ENCODE measurements around the gene ZNF862.

Gene ZNF862

DNA sequence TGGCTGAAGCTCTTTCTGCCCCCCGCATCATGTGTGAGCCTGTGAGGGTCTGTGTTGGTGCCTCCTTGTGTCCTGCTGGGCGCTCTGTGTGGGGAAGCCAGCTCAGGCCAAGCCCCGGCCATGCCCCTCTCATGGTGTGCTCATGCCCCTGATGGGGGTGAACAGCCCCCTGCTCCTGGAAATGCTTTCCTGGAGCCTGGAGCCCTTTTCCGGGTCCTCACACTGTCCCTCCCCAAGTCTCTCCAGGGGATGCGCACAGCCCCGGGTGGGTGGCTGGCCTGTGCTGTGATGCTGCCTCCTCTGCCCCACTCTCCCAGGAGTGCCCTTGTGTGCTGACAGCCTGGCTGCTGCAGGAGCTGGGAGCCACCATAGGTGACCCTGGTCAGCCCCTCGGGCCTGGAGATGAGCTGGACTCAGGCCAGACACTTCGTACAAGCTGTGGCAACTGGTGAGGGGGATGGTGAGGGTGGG, 20.8 kb upstream of the ZNF862 start:
- CTCF ChIA-PET: interaction anchor here (1.0 to 2.3 kb wide), 2 partner anchors 10 to 11 kb away, joined by 4 to 8 read pairs; no protein-coding TSS in a partner anchor
- DNase-seq (ENCODE audit: low read depth, low spot score): no peak
- no peak overlapping the region for H3K4me3 ChIP-seq (ENCODE audit: low read depth, low read length)
- TF ChIP-seq, protein P1, sequence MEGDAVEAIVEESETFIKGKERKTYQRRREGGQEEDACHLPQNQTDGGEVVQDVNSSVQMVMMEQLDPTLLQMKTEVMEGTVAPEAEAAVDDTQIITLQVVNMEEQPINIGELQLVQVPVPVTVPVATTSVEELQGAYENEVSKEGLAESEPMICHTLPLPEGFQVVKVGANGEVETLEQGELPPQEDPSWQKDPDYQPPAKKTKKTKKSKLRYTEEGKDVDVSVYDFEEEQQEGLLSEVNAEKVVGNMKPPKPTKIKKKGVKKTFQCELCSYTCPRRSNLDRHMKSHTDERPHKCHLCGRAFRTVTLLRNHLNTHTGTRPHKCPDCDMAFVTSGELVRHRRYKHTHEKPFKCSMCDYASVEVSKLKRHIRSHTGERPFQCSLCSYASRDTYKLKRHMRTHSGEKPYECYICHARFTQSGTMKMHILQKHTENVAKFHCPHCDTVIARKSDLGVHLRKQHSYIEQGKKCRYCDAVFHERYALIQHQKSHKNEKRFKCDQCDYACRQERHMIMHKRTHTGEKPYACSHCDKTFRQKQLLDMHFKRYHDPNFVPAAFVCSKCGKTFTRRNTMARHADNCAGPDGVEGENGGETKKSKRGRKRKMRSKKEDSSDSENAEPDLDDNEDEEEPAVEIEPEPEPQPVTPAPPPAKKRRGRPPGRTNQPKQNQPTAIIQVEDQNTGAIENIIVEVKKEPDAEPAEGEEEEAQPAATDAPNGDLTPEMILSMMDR (IDR thresholded peaks at IDR 0.05; ENCODE audit: insufficient read depth, low read length, missing control alignments): no peak
- POLR2A ChIA-PET: no interaction called here

GRCh38 chr7:149817836-149818535, 20.2 kb upstream of the ZNF862 start:
- POLR2A ChIA-PET: no interaction called here
- TF ChIP-seq, protein P1 (IDR thresholded peaks at IDR 0.05; ENCODE audit: insufficient read depth, low read length, missing control alignments): no peak
- H3K4me3 ChIP-seq (ENCODE audit: low read depth, low read length): no peak overlapping the region
- CTCF ChIA-PET: interaction anchor here (1.0 to 2.3 kb wide), 2 partner anchors 10 to 11 kb away, joined by 3 to 8 read pairs; no protein-coding TSS in a partner anchor
- DNase-seq (ENCODE audit: low read depth, low spot score): no peak

DNA sequence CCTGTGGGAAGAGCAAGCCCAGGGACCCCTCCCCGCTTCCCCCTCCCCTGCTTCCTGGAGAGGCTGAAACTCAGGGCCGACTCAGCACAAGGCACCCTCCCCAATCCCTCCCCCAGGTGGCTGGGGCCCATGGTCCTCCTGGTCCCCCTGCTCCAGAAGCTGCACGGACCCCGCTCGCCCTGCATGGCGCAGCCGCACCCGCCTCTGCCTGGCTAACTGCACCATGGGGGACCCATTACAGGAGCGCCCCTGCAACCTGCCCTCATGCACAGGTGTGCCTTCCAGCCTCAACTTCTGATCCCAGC, 19.7 kb upstream of the ZNF862 start:
- TF ChIP-seq, protein P1 (IDR thresholded peaks at IDR 0.05; ENCODE audit: insufficient read depth, low read length, missing control alignments): no peak
- no peak overlapping the region for H3K4me3 ChIP-seq (ENCODE audit: low read depth, low read length)
- POLR2A ChIA-PET: no interaction called here
- no peak for DNase-seq (ENCODE audit: low read depth, low spot score)
- CTCF ChIA-PET: interaction anchor here (1.0 to 2.3 kb wide), 2 partner anchors 10 to 11 kb away, joined by 3 to 8 read pairs; no protein-coding TSS in a partner anchor

DNA sequence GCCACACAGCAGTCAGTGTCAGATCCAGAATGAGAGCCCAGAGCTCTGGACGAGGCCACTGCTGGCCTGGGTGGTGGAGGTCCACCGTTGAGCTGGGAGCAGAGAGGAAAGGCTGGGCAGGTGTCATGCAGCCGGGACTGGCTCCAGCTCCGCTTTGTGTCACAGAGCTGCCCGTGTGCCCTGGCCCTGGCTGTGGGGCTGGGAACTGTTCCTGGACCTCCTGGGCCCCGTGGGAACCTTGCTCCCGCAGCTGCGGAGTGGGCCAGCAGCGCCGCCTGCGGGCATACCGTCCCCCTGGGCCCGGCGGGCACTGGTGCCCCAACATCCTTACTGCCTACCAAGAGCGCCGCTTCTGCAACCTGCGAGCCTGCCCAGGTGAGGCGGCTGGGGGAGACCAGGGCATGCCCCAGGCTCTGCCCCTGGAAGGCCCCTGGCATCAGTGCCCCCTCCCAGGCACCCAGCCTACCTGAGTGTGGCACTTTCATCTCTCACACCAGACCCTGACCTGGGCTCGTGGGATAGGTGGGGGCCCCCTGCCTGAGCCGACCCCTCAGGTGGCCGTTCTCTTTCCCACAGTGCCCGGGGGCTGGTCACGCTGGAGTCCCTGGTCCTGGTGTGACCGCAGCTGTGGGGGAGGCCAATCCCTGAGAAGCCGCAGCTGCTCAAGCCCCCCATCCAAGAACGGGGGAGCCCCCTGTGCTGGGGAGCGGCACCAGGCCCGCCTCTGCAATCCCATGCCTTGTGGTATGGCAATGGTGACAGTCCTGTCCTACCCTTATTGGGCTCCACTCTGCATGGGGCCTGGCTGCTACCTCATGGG, 18.8 kb upstream of the ZNF862 start:
- no peak for DNase-seq (ENCODE audit: low read depth, low spot score)
- TF ChIP-seq, protein P1 (IDR thresholded peaks at IDR 0.05; ENCODE audit: insufficient read depth, low read length, missing control alignments): no peak
- CTCF ChIA-PET: interaction anchor here (1.0 kb wide), 1 partner anchor 11 kb away, joined by 3 read pairs; no protein-coding TSS in a partner anchor
- POLR2A ChIA-PET: no interaction called here
- H3K4me3 ChIP-seq (ENCODE audit: low read depth, low read length): no peak overlapping the region

- TF ChIP-seq, protein P1 (IDR thresholded peaks at IDR 0.05; ENCODE audit: insufficient read depth, low read length, missing control alignments): no peak
- ChIA-PET CTCF (no interaction called here), POLR2A (no interaction called here)
- no peak overlapping the region for H3K4me3 ChIP-seq (ENCODE audit: low read depth, low read length)
- no peak for DNase-seq (ENCODE audit: low read depth, low spot score)
Measured at GRCh38 chr7:149819961-149820340, 18.2 kb upstream of the ZNF862 start.

GRCh38 chr7:149820622-149821190, 17.5 kb upstream of the ZNF862 start:
- DNase-seq (ENCODE audit: low read depth, low spot score): no peak
- H3K4me3 ChIP-seq (ENCODE audit: low read depth, low read length): no peak overlapping the region
- CTCF ChIA-PET: interaction anchor here (2.7 kb wide), 1 partner anchor 13 kb away, joined by 12 read pairs; no protein-coding TSS in a partner anchor
- TF ChIP-seq, protein P1 (IDR thresholded peaks at IDR 0.05; ENCODE audit: insufficient read depth, low read length, missing control alignments): no peak
- POLR2A ChIA-PET: no interaction called here

Measured in AG04449 (cell line).